ENCODE measurements around the gene C8G.
A peak's percentile ranks its signal among the peaks of the same experiment; 100 is the strongest.

Gene C8G

GRCh38 chr9:136983167-136983566, 38.1 kb downstream of the C8G start:
- DNase-seq (ENCODE audit: low spot score) = no peak

GRCh38 chr9:136983656-136984314, 38.7 kb downstream of the C8G start:
- DNase-seq (ENCODE audit: low spot score) = no peak

- DNase-seq (ENCODE audit: low spot score) = no peak
Measured at GRCh38 chr9:136984464-136985026, 39.5 kb downstream of the C8G start.

DNA sequence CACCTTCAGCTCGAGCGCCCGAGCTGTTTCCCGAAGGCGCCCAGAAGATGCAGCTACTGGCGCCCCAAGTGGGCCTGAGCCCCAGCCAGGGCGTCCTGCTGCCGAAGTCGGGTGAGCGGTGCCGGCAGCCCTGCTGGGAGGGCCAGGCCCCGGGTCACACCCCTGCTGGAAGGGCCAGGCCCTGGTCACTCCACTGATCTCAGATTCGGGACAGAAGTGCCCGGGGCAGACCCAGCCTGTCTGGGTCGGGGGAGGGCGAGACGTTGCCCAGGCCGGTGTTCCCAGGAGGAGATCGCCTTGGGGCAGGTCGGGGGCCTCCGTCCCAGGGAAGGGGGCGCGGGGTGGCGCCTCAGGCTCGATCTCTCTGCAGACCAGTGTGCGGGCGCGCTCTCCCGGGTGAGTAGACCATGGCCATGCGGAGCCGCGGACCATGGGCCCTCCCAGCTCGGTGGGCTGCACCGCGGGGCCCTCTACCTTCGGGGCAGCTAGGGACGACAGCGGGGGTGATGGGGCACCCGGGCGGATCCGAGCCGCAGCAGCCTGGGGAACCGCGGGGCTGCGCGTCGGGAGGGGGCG, 40.1 kb downstream of the C8G start:
- DNase-seq (ENCODE audit: low spot score) = no peak

DNA sequence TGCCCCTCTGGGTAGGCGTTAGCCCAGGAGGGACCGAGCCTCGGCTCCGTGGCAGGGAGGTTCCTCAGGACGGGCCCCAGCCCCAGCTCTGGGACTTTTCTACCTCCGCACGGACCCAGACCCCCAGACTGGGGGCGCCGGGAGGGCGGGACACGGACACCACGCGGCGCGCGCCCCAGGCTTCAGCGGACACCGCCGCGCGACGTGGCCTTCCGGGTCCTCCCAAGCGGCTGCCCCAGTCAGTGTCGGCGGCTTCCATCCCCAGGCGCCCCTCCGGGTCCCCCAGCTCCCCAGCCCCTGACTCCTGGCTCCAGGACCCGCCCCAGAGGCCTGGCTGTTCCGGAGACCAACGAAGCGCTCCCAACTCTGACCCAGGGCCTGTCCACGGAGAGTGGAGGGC, 40.8 kb downstream of the C8G start:
- DNase-seq (ENCODE audit: low spot score) = no peak

DNA sequence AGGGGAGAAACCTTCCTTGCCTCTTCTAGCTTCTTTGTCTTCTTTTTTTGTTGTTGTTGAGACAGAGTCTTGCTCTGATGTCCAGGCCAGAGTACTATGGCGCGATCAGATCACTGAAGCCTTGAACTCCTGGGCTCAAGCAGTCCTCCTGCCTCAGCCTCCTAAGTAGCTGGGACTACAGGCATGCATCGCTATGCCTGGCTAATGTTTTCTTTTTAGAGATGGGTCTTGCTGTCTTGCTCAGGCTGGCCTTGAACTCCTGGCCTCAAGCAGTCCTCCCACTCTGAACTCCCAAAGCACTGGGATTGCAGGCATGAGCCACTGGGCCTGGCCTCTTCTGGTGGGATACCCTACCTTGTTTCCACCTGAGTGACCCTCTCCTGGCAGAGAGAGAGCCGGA, 43.8 kb downstream of the C8G start:
- DNase-seq (ENCODE audit: low spot score) = no peak

GRCh38 chr9:136990242-136990911, 45.3 kb downstream of the C8G start:
- no peak for DNase-seq (ENCODE audit: low spot score)

DNA sequence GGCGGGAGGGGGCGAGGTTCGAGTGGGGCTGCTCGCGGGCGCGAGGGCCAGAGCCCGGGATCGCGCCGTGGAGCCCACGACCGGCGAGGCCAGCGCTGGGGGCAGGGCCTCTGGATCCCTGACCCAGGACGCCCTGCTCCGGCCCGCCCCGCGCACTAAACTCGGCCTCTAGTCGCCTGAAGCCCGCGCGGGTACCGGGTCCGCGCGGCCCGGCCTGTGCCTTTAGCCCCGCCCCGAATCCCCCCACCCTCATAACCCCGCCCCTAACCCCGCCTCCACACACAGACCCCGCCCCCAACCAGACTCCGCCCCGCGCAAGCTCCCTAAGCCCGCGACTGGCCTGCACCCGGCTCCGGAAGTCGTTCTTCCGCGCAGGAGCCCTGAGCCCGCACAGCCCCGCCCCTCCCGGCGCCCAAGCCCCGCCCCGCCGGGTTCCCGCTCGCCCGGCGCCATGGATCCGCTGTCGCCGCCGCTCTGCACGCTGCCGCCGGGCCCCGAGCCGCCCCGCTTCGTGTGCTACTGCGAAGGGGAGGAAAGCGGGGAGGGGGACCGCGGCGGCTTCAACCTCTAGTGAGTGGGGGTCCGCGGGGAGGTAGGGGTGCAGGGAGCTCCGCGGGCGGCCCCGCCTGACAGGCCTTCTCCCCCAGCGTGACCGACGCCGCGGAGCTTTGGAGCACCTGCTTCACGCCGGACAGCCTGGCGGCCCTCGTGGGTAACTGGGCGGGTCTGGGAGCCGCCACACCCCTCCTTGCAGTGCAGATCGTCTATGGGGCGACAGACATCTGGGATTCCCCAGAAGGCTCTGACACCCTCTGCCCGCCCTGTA, 47.2 kb downstream of the C8G start, which contains the start of gene PAXX:
Gene PAXX (plus strand): TSS at position 430 of the 826 bp plus-strand sequence. CDS start 22 bp downstream, at position 452.
- peak; percentile 92 for DNase-seq (ENCODE audit: low spot score)

GRCh38 chr9:136992819-136993369, 47.9 kb downstream of the C8G start:
- no peak for DNase-seq (ENCODE audit: low spot score)

GRCh38 chr9:136994180-136994887, 49.3 kb downstream of the C8G start:
- DNase-seq (ENCODE audit: low spot score) = no peak

DNA sequence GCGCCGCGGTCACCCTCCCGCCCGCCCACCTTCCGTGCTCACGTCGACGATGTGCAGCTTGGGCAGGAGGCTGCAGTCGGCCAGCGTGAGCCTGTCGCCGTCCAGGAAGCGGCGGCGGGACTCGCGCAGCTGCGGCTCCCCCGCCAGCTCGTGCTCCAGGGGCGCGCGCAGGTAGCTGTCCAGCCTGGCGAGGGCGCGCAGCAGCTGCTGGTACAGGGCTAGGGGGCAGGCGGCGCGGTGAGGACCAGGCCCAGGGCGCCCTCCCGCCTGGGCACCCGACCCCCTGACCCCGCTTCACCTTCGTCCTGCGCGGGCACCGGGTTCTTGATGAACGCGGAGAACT, 49.8 kb downstream of the C8G start:
- no peak for DNase-seq (ENCODE audit: low spot score)

GRCh38 chr9:136995362-136995761, 50.3 kb downstream of the C8G start:
- DNase-seq (ENCODE audit: low spot score) = no peak

DNA sequence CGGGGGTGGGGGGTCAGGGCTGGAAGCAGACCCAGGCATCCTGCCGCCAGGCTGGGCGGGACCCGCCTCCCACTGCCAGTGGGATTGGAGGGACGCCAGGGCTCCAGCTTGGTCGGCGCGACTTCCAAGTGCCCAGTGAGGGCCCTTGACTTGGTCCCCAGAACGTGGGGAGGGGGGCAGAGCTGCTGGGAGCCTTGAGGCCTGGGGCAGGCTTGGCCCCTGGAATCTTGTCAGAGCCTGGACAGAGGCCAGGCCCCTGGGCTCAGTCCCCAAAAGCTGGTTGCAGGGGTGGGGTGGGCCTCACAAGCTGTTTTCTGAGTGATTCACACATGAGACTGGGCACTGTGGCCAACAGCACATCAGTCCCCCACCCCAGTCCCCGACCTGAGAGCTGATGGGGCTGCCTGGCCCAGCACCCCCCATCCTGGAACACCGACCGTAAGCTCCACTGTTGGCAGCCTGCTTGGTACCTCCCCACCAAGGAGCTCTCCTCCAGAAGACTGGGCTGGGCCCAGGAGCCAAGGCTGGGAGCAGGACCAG, 50.8 kb downstream of the C8G start:
- DNase-seq (ENCODE audit: low spot score) = no peak
